ENCODE results near the gene DYNLT2. TPM values are rescaled to one million over a fixed set of nuclear protein-coding genes. Genes with fewer than 3 reads are reported as not detected.
"Not testable (repeated sequence)": the region's sequence is repeated elsewhere in the genome, so short reads cannot be mapped to it uniquely, and the experiment has no call there.

Gene DYNLT2
- total and polyA plus RNA-seq, 2 experiments from 2014 or later, result 2.9 to 3.1 TPM

GRCh38 chr6:169766921-169767736, 15.8 kb upstream of the DYNLT2 start:
- Histone ChIP-seq H3K9me2 (replicated peaks; ENCODE audit: insufficient read depth) (no peaks in the 10 kb centered on the region), H3K27me3 (no peaks in the 10 kb centered on the region), H3K27ac (no peak overlapping the region), H4K20me1 (ENCODE audit: insufficient read depth, poor library complexity, severe bottlenecking) (no peaks in the 10 kb centered on the region), H3K9me3 (ENCODE audit: low read depth) (no peaks in the 10 kb centered on the region), H2AFZ (no peak overlapping the region), H3K4me2 (no peak overlapping the region), H3K79me2 (no peaks in the 10 kb centered on the region), H3K4me3 (no peak overlapping the region), H3K36me3 (replicated peaks; ENCODE audit: insufficient read depth, low read depth) (no peaks in the 10 kb centered on the region), H3K4me1 (ENCODE audit: insufficient read depth) (no peaks in the 10 kb centered on the region)
- WGBS (ENCODE audit: low lambda C conversion rate, missing lambda C conversion rate), result 97% methylated on average over 13 of the region's 13 CpGs
- no peak for DNase-seq (ENCODE audit: low spot score)
- TF ChIP-seq, protein P1, sequence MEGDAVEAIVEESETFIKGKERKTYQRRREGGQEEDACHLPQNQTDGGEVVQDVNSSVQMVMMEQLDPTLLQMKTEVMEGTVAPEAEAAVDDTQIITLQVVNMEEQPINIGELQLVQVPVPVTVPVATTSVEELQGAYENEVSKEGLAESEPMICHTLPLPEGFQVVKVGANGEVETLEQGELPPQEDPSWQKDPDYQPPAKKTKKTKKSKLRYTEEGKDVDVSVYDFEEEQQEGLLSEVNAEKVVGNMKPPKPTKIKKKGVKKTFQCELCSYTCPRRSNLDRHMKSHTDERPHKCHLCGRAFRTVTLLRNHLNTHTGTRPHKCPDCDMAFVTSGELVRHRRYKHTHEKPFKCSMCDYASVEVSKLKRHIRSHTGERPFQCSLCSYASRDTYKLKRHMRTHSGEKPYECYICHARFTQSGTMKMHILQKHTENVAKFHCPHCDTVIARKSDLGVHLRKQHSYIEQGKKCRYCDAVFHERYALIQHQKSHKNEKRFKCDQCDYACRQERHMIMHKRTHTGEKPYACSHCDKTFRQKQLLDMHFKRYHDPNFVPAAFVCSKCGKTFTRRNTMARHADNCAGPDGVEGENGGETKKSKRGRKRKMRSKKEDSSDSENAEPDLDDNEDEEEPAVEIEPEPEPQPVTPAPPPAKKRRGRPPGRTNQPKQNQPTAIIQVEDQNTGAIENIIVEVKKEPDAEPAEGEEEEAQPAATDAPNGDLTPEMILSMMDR (IDR thresholded peaks at IDR 0.05; ENCODE audit: poor library complexity), result no peak
- no peak for TF ChIP-seq EZH2phosphoT487 (IDR thresholded peaks at IDR 0.05; ENCODE audit: low read depth, severe bottlenecking, unreplicated experiment)
- no peak for TF ChIP-seq EZH2 (IDR thresholded peaks at IDR 0.05; ENCODE audit: borderline replicate concordance)

DNA sequence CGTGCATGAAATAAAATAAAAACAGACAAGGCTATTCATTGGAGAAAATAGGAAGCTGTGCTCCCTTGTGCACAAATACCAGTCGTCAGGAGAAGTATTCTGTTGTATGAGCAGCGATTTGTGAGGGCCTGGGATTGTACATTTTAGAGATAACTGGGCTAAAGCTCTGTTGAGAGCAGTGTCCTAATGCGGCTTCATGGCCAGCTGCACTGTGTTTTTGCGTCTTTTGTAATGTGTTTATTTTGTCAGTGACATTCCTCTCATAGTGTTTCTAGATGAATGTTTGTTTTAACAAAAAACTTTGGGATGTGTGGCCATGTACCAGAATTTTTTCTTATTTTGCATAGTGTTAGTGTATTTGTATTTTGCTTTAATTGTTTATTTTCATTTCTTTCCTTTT, 14.9 kb upstream of the DYNLT2 start:
- Histone ChIP-seq H3K9me3 (ENCODE audit: low read depth) (no peaks in the 10 kb centered on the region), H3K27ac (no peak overlapping the region), H3K27me3 (no peaks in the 10 kb centered on the region), H3K9me2 (replicated peaks; ENCODE audit: insufficient read depth) (no peaks in the 10 kb centered on the region), H3K79me2 (no peaks in the 10 kb centered on the region), H3K4me2 (no peak overlapping the region), H3K36me3 (replicated peaks; ENCODE audit: insufficient read depth, low read depth) (no peaks in the 10 kb centered on the region), H4K20me1 (ENCODE audit: insufficient read depth, poor library complexity, severe bottlenecking) (no peaks in the 10 kb centered on the region), H3K4me1 (ENCODE audit: insufficient read depth) (no peaks in the 10 kb centered on the region), H2AFZ (no peak overlapping the region), H3K4me3 (no peak overlapping the region)
- TF ChIP-seq EZH2phosphoT487 (IDR thresholded peaks at IDR 0.05; ENCODE audit: low read depth, severe bottlenecking, unreplicated experiment) (no peak), EZH2 (IDR thresholded peaks at IDR 0.05; ENCODE audit: borderline replicate concordance) (no peak)
- TF ChIP-seq, protein P1 (IDR thresholded peaks at IDR 0.05; ENCODE audit: poor library complexity), result no peak
- WGBS (ENCODE audit: low lambda C conversion rate, missing lambda C conversion rate), result 79% methylated on average over 5 of the region's 5 CpGs
- DNase-seq (ENCODE audit: low spot score), result no peak

GRCh38 chr6:169765789-169766188, 14.4 kb upstream of the DYNLT2 start:
- H4K20me1 ChIP-seq (ENCODE audit: insufficient read depth, poor library complexity, severe bottlenecking); H3K9me2 ChIP-seq (replicated peaks; ENCODE audit: insufficient read depth); H3K27ac ChIP-seq; H3K4me2 ChIP-seq; H3K4me3 ChIP-seq; DNase-seq (ENCODE audit: low spot score); H3K27me3 ChIP-seq; H3K4me1 ChIP-seq (ENCODE audit: insufficient read depth); H3K36me3 ChIP-seq (replicated peaks; ENCODE audit: insufficient read depth, low read depth); H2AFZ ChIP-seq; H3K9me3 ChIP-seq (ENCODE audit: low read depth); H3K79me2 ChIP-seq: not testable (repeated sequence)
- WGBS (ENCODE audit: low lambda C conversion rate, missing lambda C conversion rate), result 89% methylated on average over 10 of the region's 10 CpGs

DNA sequence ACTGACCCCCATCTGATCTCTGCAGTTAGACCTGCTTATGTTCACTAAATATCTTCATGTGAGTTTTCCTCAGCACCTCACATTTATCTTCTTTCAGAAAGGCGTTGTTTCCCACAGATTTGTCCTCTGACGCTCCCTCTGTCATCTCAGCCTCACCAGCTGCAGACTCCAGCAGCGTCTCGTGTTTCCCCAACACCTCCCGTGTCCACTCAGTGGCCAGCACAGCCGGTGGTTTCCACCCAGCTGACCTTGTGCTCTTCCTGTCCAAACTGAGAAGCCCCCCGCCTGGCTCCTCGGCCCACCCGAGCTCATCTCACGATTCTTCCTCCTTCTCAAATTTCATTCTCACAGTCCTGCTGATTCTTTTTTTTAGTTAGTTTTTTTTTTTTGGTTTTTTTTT, 12.5 kb upstream of the DYNLT2 start:
- no peak for DNase-seq (ENCODE audit: low spot score)
- TF ChIP-seq, protein P1 (IDR thresholded peaks at IDR 0.05; ENCODE audit: poor library complexity), result no peak
- TF ChIP-seq EZH2 (IDR thresholded peaks at IDR 0.05; ENCODE audit: borderline replicate concordance) (no peak), EZH2phosphoT487 (IDR thresholded peaks at IDR 0.05; ENCODE audit: low read depth, severe bottlenecking, unreplicated experiment) (no peak)
- Histone ChIP-seq H3K9me3 (ENCODE audit: low read depth) (no peaks in the 10 kb centered on the region), H2AFZ (no peak overlapping the region), H3K4me2 (no peak overlapping the region), H3K4me3 (no peak overlapping the region), H3K27me3 (no peaks in the 10 kb centered on the region), H3K9me2 (replicated peaks; ENCODE audit: insufficient read depth) (no peaks in the 10 kb centered on the region), H3K79me2 (no peaks in the 10 kb centered on the region), H3K36me3 (replicated peaks; ENCODE audit: insufficient read depth, low read depth) (no peaks in the 10 kb centered on the region), H3K27ac (no peak overlapping the region), H4K20me1 (ENCODE audit: insufficient read depth, poor library complexity, severe bottlenecking) (no peaks in the 10 kb centered on the region), H3K4me1 (ENCODE audit: insufficient read depth) (no peaks in the 10 kb centered on the region)
- 90% methylated on average over 10 of the region's 10 CpGs for WGBS (ENCODE audit: low lambda C conversion rate, missing lambda C conversion rate)

Data from hepatocyte (in vitro differentiated cells).